SH-SY5Y (cell line): ENCODE measurements around the gene SLC4A8.

ENCODE experiments used
- GATA2 ChIP-seq: IDR thresholded peaks from 2 replicates; pipeline ENCODE4 v1.6.1; 2011; ENCODE audit warnings: mild to moderate bottlenecking, low read depth, low read length
- GATA3 ChIP-seq: IDR thresholded peaks from 2 replicates; pipeline ENCODE4 v1.6.1; 2011; ENCODE audit warnings: low read depth, mild to moderate bottlenecking, low read length, moderate library complexity

The SLC4A8 gene

DNA sequence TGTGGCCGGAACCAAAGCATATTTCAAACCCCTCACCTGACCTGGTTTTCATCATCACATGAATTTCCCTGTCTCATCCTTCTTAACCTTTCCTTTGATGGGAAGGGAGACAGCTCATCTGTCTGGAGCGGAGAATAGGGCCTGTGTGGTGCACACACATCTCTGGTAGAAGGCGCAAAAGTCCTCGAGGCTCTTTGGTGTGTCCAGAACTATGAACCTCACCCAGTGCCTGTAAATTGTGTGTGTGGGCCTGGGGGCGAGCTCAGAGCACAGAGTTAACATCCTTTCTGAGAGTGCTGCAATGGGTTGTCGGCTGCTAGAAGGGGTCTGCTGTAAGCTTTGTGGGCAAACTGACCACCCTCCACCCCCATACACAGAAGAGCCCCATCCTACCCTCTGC is 34.2 kb upstream of the SLC4A8 start:
- TF ChIP-seq GATA2 (no peak), GATA3 (no peak)

DNA sequence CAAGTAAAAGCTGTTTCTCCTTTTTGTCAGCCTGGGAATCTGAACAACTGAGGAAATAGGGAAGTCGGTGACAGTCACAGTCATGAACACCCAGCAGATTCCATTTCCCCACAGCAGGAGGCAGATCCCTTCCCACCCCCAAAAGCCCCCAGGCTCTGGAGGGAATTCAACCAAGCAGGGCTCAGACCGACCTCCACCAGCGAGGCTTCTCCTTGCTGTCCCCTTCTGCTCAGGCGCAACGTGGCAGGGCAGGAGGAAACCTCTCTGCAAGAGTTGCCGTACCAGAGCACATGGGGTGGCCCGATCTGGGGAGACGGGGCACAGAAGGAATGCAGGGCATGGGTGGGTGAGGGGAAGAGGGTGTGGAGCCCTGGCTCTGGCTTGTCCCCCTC is 33.7 kb upstream of the SLC4A8 start:
- no peak for TF ChIP-seq GATA3
- no peak for TF ChIP-seq GATA2

DNA sequence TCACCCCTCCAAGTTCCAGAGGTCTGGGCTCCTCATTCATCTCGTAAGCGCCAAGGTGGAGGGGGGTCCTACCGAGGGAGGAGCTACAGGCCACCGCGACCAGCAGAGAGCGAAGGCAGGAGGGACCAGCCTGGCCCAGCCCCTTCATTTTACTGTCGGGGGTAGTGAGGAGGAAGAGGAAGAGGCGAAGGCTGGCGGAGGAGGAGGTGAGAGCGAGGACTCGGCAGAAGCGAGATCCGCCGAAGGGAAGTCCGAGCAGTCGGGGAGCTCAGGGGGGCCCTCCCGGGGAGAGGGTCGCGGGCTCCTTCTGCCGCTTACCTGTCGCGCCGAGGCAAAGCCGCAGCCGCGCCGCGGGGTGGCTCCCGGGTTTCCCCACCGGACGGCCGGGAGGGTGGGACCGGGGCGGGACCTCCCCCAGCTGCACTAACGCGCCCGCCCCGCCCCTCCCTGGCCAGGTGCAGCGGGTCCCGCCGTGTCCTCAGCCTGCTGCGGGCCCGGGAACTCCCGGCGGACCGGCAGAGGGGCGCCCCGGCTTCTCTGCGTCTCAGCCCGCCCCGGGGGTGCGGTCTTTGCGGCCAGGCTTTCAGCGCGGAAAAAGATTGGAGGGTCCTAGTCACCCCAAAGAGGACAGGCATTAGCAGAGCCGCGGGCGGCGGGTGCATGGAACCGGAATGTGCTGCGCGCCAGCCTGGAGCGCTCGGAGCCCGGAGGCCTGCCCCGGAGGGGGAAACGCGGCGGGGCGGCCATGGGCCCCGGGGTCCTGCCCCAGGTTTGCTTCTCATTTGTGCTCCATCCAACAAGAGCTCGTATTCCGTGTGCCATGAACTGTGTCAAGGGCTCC is 33.1 kb upstream of the SLC4A8 start, which contains the start of gene GALNT6:
Gene GALNT6 (minus strand): TSS at position 124 of the 841 bp plus-strand sequence. CDS start 11,625 bp downstream, outside the sequence.
- TF ChIP-seq GATA2 (no peak), GATA3 (no peak)

DNA sequence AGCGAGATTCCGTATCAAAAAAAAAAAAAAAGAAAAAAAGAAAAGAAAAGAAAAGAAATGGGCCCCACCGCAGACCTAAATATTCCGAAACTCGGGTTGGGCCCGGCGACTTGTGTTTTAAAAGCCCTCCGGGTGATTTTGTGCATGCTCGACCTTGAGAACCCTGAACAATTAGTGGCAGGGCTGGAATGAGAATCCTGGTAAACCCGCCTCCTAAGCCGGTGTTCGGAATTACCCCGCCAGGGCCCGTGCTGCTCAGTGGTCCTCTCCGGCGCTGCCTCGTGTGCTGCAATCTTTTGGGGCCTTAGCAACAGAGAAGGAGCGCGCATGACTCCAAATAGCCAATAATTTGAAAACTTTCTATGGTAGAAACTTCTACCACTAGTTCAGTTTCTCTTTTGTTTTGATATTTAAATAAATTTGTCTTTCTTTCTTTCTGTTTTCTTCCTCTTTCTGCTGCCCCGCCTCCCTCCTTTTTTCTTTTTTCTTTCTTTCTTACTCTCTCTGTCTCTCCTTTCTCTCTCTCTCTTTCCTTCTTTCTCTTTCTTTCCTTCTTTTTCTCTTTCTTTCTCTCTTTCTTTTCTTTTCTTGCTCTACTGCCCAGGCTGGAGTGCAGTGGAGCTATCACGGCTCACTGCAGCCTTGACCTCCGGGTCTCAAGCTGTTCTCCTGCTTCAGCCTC is 31.9 kb upstream of the SLC4A8 start:
- TF ChIP-seq GATA3 (no peak), GATA2 (no peak)

DNA sequence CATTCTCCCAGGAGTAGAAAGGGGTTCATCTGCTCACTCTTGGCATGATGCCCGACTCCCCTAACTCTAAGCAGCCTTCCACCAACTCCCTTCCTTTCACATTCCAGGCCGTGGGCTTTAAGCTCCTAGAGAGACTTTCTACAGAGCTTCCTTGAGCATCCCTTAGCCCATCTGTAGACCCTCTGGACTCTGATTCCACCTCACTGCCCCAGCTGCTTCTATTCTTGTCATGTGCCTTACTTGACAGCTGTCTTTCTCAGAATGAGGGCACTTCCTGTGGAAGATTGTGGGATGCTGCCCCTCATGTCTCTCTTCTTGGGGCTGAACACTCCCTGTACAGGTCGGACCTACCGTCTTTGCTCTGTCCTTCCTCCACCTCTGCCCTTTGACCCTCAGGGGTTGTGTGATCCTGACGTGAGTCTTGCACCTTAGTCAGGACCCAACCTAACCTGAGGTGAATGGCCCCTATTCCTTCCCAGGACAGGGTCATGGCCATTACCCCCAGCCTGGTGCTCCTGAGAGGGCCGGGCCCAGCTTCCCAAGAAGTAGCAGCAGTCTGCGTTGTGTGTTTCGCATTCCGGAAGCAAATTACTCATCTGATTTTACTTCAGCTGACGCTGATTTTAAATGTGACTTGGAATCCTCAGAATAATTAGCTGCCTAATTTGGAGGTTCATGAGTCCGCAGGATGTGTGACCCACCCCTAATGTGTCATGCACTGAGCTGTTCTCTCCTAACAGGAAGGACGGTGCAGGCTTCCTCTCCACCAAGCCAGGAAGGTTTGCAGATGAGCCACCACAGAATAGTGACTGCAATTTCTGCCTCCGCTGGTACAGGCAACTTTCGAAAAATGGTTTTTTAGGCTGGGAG is 30.7 kb upstream of the SLC4A8 start:
- TF ChIP-seq GATA3 = no peak
- TF ChIP-seq GATA2 = no peak

DNA sequence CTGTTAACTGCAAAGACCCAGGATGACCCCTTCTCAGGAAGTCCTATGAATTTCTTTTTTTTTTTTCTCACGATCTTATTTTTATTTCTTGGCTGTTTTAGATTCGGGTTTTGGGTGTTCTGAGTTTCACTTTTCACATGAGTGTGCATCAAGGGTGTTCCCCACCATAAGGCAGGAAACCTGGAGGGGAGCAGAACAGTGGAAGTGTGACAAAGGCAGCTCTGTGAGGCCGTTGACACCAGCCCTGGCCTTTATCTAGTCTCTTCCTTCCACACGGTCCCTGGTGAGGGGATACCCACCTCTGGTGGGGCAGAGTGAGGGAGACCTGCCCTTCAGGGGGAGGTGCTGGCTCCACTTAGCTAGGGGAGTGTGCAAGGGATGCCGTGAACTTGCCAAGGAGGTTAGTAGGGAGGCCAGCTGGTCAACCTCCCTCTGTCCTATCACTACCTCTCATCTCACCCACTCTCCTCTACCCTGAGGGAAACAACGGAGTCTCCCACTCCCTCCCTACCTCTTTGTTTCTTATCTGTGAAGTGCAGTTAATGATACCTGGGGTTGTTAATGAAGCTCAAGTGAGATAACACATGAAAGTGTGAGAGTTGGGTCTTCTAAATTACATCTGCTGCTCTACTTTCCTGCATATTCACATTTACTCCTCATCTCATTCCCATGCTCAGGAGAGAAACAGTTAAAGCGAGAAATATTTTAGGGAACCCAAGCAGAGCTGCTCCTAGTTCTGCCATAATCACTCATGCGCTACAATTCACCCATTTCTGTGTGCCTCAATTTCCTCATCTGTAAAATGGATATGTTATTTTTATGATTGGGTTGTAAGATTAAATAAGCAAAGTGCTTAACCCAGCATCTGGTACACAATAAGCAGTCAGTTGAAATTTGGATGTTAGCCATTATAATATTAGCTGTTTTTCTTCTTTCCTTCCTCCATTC is 29.1 kb upstream of the SLC4A8 start:
- TF ChIP-seq GATA3 = peak; percentile 57; the same call in 1 of the 2 replicates
- peak; percentile 89 for TF ChIP-seq GATA2

DNA sequence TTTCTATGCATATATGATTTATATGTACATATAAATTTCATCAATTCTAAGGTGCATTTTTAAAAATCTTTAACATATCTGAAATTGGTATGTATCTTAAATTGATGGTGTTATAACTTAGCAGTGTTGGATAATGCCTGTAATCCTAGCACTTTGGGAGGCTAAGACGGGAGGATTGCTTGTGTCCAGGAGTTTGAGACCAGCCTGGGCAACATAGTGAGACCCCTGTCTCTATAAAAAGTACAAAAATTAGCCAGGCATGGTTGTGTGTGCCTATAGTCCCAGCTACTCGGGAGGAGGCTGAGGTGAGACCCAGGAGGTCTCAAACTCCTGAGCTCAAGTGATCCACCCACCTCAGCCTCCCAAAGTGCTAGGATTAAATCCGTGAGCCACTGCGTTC is 27.0 kb upstream of the SLC4A8 start:
- no peak for TF ChIP-seq GATA2
- no peak for TF ChIP-seq GATA3

DNA sequence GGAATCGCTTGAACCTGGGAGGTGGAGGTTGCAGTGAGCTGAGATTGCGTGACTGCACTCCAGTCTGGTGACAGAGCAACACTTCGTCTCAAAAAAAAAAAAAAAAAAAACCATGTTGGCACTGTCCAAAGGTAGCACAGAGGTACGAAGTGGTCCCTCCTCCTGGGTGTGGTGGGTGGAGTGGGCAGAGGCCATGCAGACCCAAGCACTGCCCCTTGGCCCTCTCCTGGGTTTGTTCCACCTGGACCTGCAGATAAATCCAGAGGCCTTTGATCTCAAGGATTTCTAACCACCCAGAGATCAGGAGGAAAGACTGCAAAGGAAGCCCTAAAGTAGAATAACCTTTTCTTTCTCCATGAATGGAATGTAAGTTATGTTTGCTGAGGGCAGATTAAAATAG is 24.7 kb upstream of the SLC4A8 start:
- TF ChIP-seq GATA2 = no peak

DNA sequence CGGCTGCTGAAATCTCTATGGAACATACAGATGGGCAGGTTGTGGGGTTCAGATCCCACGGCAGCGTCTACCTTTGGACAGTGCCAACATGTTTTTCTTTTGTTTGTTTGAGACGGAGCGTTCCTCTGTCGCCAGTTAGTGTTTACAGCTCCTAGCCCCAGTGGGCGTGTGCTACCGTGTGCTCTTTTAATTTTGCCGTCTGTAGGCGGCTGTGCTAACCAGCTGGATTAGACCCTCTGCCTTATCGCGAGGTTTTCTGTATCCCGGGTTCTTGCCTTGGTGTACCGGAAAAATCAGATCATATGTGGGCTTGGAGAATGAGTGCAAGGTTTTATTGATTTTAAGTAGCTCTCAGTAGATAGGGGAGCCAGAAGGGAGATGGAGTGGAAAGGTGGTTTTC is 23.6 kb upstream of the SLC4A8 start:
- TF ChIP-seq GATA2 (no peak), GATA3 (no peak)

DNA sequence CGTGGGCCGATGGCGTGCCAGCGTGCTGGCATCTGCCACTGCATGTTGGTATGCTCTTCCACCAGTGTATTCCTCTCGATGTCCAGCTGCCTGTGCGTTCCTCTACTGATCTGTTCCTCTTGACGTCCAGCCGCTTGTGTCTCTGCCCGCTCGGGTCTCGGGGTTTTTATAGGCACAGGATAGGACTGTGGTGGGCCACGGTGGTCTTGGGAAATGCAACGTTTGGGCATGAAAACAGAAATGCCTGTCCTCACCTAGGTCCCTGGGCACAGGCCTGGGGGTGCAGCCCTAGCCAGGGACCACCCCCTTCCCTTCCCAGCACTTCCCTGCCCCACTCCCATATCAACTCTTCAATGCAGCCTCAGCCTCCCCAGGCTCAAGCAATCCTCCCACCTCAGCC is 23.1 kb upstream of the SLC4A8 start:
- TF ChIP-seq GATA3 = no peak

DNA sequence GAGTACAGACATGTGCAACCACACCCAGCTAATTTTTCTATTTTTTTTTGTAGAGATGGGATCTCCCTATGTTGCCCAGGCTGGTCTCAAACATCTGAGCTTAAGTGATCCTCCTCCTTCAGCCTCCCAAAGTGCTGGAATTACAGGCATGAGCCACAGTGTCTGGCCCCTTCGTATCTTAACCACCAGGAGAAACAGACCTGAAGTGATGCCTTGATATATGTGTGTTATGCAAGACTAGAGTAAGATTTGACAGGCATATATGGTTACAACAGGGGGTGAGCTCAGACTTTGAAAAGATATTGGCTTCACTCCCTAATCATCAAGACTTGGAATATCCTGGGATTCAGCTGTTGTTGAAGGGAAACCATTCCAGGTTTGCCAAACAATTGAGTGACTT is 22.7 kb upstream of the SLC4A8 start:
- TF ChIP-seq GATA2 (no peak), GATA3 (no peak)

DNA sequence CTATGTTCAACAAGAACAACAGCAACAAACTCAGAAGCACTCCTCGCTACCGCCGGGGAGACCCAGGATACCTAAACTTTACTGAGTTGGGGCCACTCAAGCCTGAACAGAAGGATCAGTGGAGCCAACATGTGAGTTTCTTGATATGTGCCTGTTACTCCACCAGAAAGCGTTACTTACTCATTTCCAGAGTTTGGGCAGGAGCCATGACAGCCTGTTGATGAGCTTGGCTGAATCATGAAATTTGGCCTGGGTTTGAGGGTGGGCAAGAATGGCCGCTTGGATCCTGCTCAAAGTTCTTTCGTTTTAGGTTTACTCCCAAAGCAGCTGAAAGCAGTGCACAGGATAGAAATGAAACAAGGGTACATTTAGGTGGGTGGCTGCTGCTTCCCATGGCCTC is 21.5 kb upstream of the SLC4A8 start:
- TF ChIP-seq GATA2 (no peak), GATA3 (no peak)

DNA sequence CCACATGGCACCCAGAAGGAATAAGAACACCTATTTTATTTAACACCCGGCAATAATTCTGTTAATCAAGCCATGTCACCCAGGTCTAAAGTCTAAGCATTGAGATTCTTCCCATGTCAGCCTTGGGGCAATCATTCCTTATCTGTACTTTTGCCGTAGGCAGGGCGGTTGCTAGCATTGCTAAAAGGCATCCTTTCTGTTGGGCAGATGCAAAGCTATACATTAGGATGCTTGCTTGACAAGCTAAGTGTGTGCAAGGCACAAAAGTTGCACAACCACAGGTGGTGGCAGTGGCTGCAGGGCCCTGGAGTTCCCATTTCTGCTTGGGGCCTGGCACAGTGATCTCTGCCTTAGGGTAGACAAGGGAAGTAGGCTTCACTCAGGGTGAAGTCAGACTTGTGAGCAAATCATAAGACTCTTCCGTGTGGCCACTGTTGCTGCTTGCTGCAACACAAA is 20.9 kb upstream of the SLC4A8 start:
- TF ChIP-seq GATA3 (no peak), GATA2 (no peak)
